HepG2 (cell line): ENCODE data around the gene STX1B. TPM values are rescaled to one million over a fixed set of nuclear protein-coding genes. Genes with fewer than 3 reads are reported as not detected.

Experiments used
- GTF3A ChIP-seq: sonication (generic); formaldehyde crosslinking; conservative IDR thresholded peaks from 2 replicates; pipeline ENCODE4 v1.4.0; 2020; ENCODE audit warnings: mild to moderate bottlenecking, missing genetic modification reagents
- KLF6 ChIP-seq: IDR thresholded peaks from 2 replicates; pipeline ENCODE4 v1.8.0; 2016; ENCODE audit warnings: missing biosample characterization, missing genetic modification reagents
- MIXL1 ChIP-seq: IDR thresholded peaks from 2 replicates; pipeline ENCODE4 v1.6.1; 2016
- SMAD3 ChIP-seq: sonication (generic); formaldehyde crosslinking; IDR thresholded peaks from 2 replicates; pipeline ENCODE4 v1.4.0; 2020; ENCODE audit warnings: missing genetic modification reagents
- ZNF136 ChIP-seq: sonication (generic); formaldehyde crosslinking; IDR thresholded peaks from 2 replicates; pipeline ENCODE4 v1.8.1; 2022; ENCODE audit warnings: low read depth, mild to moderate bottlenecking, moderate library complexity, missing genetic modification reagents
- ZNF383 ChIP-seq: sonication (generic); formaldehyde crosslinking; IDR thresholded peaks from 2 replicates; pipeline ENCODE4 v1.4.0; 2020; ENCODE audit warnings: missing genetic modification reagents, mild to moderate bottlenecking, borderline replicate concordance
- ZNF883 ChIP-seq: sonication (generic); formaldehyde crosslinking; IDR thresholded peaks from 2 replicates; pipeline ENCODE4 v1.5.1; 2020; ENCODE audit warnings: mild to moderate bottlenecking, missing genetic modification reagents; ENCODE audit errors: not compliant biosample characterization
- polyA plus RNA-seq, 8 experiments: library from polyadenylated mRNA; depleted of rRNA in 3 of 8; stranded (reverse) in 7 of 8; unstranded in 1 of 8; fragments of >200 nt; fragmentation: Illumina TruSeq in 4 of 8; extraction: Trizol in 4 of 8; gene quantifications; 2 replicates each; pipeline versions ENCODE4 v1.2.1 to v1.2.3, GENCODE V29; 2011 to 2016; ENCODE audit warnings: low read depth in 4 of 8, missing spikeins in 1 of 8, mixed read lengths in 1 of 8; ENCODE audit not compliant: insufficient read depth in 1 of 8
- total RNA-seq, 5 experiments: library from RNA; depleted of rRNA; stranded (reverse); fragments of >200 nt; fragmentation: Illumina TruSeq; extraction: Trizol; gene quantifications; 2 replicates each; pipeline ENCODE4 v1.2.3, GENCODE V29; 2016; ENCODE audit warnings: low read depth in 1 of 5
- TF ChIP-seq, protein P1 (sequence below), 2 experiments: fragments of 450-650 bp in 1 of 2; sonication (generic) in 1 of 2; formaldehyde crosslinking in 1 of 2; IDR thresholded peaks; 2 replicates each; pipeline versions ENCODE4 v1.6.1 to v1.8.0; 2016 to 2022; ENCODE audit warnings: antibody characterized with exemption in 1 of 2, mild to moderate bottlenecking in 1 of 2, missing genetic modification reagents in 1 of 2
- TF ChIP-seq, protein P2 (sequence below): sonication (generic); formaldehyde crosslinking; IDR thresholded peaks from 2 replicates; pipeline ENCODE4 v1.8.0; 2022; ENCODE audit warnings: low read depth, missing genetic modification reagents
- TF ChIP-seq, protein P3 (sequence below): sonication (generic); formaldehyde crosslinking; IDR thresholded peaks from 2 replicates; pipeline ENCODE4 v1.4.0; 2020; ENCODE audit warnings: missing genetic modification reagents, low read depth, mild to moderate bottlenecking, borderline replicate concordance
- TF ChIP-seq, protein P4 (sequence below): sonication (generic); formaldehyde crosslinking; IDR thresholded peaks from 2 replicates; pipeline ENCODE4 v1.4.0; 2020; ENCODE audit warnings: missing genetic modification reagents
- TF ChIP-seq, protein P5 (sequence below): sonication (generic); formaldehyde crosslinking; IDR thresholded peaks from 2 replicates; pipeline ENCODE4 v1.4.0; 2020; ENCODE audit warnings: mild to moderate bottlenecking, missing genetic modification reagents

STX1B gene
- total and polyA plus RNA-seq, 2 of the 13 experiments (the other 11 are each of a cell fraction or from before 2014, with no cell fraction given) = 2.1 to 3.0 TPM

DNA sequence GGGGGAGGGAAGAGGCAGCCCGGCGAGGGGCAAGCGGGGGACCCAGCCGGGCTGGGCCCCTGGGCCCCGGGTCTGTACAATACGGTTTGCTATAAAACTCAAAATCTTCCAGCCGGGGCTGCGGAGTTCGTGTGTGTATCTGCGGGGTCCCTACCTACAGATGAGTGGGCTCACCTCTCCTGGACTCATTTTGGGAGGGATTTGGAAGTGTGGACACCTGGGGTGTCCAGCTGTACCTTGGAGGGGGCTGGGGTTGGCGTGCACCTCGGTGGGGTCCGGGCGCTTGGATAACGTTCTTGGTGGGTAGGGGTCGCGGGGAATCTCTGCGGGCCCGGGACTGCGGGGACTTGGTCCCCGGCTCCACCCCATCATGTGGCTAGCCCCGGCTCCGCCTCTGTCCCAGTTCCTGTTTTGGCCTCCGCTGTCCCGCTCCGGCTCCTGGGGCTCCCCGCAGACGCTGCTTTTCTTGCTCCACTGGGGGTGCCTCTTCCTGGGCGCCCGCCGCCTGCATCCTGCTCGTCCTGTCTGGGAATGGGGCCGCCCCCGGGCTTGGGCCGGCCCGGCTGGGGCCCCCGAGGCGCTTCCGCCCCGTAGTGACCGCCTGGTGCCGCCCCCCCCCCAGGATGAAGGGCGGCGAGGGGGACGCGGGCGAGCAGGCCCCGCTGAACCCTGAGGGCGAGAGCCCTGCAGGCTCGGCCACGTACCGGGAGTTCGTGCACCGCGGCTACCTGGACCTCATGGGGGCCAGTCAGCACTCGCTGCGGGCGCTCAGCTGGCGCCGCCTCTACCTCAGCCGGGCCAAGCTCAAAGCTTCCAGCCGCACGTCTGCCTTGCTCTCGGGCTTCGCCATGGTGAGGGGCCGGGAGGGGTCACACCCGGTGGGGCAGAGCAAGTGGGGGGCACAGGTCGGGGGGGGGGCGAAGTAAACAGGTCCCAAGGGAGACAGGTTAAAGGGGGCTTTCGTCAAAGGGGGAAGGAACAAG lies 61.5 kb downstream of the STX1B start, which contains the start of gene ORAI3 (continued):
- TF ChIP-seq, protein P1, sequence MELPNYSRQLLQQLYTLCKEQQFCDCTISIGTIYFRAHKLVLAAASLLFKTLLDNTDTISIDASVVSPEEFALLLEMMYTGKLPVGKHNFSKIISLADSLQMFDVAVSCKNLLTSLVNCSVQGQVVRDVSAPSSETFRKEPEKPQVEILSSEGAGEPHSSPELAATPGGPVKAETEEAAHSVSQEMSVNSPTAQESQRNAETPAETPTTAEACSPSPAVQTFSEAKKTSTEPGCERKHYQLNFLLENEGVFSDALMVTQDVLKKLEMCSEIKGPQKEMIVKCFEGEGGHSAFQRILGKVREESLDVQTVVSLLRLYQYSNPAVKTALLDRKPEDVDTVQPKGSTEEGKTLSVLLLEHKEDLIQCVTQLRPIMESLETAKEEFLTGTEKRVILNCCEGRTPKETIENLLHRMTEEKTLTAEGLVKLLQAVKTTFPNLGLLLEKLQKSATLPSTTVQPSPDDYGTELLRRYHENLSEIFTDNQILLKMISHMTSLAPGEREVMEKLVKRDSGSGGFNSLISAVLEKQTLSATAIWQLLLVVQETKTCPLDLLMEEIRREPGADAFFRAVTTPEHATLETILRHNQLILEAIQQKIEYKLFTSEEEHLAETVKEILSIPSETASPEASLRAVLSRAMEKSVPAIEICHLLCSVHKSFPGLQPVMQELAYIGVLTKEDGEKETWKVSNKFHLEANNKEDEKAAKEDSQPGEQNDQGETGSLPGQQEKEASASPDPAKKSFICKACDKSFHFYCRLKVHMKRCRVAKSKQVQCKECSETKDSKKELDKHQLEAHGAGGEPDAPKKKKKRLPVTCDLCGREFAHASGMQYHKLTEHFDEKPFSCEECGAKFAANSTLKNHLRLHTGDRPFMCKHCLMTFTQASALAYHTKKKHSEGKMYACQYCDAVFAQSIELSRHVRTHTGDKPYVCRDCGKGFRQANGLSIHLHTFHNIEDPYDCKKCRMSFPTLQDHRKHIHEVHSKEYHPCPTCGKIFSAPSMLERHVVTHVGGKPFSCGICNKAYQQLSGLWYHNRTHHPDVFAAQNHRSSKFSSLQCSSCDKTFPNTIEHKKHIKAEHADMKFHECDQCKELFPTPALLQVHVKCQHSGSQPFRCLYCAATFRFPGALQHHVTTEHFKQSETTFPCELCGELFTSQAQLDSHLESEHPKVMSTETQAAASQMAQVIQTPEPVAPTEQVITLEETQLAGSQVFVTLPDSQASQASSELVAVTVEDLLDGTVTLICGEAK (IDR thresholded peaks at IDR 0.05) = no peak
- TF ChIP-seq, protein P1 (CRISPR knock-in tag; IDR thresholded peaks at IDR 0.05) = no peak
- TF ChIP-seq SMAD3 = no peak
- TF ChIP-seq MIXL1 (CRISPR knock-in tag) = no peak
- peak; percentile 63 for TF ChIP-seq ZNF883
- TF ChIP-seq KLF6 = peak; percentile 71; the same call in 1 of the 2 replicates
- no peak for TF ChIP-seq ZNF383
- TF ChIP-seq, protein P2, sequence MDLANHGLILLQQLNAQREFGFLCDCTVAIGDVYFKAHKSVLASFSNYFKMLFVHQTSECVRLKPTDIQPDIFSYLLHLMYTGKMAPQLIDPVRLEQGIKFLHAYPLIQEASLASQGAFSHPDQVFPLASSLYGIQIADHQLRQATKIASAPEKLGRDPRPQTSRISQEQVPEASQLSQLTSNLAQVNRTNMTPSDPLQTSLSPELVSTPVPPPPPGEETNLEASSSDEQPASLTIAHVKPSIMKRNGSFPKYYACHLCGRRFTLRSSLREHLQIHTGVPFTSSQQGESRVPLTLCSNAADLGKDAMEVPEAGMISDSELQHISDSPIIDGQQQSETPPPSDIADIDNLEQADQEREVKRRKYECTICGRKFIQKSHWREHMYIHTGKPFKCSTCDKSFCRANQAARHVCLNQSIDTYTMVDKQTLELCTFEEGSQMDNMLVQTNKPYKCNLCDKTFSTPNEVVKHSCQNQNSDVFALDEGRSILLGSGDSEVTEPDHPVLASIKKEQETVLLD (CRISPR knock-in tag) = no peak
- TF ChIP-seq ZNF136 (CRISPR knock-in tag) = no peak
- TF ChIP-seq, protein P3, sequence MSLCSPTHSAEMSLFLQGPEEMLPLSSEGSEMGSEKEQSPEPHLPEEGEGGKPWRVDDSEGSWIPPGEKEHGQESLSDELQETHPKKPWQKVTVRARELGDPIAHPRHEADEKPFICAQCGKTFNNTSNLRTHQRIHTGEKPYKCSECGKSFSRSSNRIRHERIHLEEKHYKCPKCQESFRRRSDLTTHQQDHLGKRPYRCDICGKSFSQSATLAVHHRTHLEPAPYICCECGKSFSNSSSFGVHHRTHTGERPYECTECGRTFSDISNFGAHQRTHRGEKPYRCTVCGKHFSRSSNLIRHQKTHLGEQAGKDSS = no peak; the same call in 1 of the 2 replicates
- no peak for TF ChIP-seq GTF3A (CRISPR knock-in tag)
- TF ChIP-seq, protein P4, sequence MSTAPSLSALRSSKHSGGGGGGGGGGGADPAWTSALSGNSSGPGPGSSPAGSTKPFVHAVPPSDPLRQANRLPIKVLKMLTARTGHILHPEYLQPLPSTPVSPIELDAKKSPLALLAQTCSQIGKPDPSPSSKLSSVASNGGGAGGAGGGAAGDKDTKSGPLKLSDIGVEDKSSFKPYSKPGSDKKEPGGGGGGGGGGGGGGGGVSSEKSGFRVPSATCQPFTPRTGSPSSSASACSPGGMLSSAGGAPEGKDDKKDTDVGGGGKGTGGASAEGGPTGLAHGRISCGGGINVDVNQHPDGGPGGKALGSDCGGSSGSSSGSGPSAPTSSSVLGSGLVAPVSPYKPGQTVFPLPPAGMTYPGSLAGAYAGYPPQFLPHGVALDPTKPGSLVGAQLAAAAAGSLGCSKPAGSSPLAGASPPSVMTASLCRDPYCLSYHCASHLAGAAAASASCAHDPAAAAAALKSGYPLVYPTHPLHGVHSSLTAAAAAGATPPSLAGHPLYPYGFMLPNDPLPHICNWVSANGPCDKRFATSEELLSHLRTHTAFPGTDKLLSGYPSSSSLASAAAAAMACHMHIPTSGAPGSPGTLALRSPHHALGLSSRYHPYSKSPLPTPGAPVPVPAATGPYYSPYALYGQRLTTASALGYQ (CRISPR knock-in tag) = peak; percentile 45; the same call in 1 of the 2 replicates
- TF ChIP-seq, protein P5, sequence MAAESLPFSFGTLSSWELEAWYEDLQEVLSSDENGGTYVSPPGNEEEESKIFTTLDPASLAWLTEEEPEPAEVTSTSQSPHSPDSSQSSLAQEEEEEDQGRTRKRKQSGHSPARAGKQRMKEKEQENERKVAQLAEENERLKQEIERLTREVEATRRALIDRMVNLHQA = no peak
